Measurements from ENCODE around the gene TTLL11.

The TTLL11 gene

GRCh38 chr9:121944711-121945191, 148.4 kb downstream of the TTLL11 start:
- TF ChIP-seq GATA3 (IDR thresholded peaks at IDR 0.05; ENCODE audit: low read depth, low read length) (no peak), GATA2 (IDR thresholded peaks at IDR 0.05; ENCODE audit: low read depth, low read length) (no peak)

DNA sequence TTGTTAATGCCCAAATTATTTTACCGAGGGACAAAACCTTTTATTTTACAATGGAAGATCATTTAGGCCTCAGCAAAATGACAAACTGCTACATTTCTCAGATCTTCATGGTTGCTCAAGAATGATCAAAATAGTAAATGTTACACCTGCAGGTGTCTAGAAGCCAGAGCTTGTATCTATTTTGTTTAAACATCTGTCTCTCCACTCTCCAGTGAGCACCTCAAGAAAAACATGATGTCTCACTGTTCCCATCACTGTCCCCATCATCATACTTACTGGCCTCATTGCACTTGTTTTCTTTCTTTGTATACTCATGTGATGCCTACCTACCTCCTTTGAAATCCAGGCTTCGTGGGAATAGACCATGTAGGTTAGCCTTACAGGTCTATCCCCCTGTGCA, 149.6 kb downstream of the TTLL11 start:
- no peak for TF ChIP-seq GATA2 (IDR thresholded peaks at IDR 0.05; ENCODE audit: low read depth, low read length)
- TF ChIP-seq GATA3 (IDR thresholded peaks at IDR 0.05; ENCODE audit: low read depth, low read length) = no peak

GRCh38 chr9:121942866-121943382, 150.2 kb downstream of the TTLL11 start:
- TF ChIP-seq GATA2 (IDR thresholded peaks at IDR 0.05; ENCODE audit: low read depth, low read length) (no peak), GATA3 (IDR thresholded peaks at IDR 0.05; ENCODE audit: low read depth, low read length) (no peak)

GRCh38 chr9:121942313-121942712, 150.8 kb downstream of the TTLL11 start:
- TF ChIP-seq GATA3 (IDR thresholded peaks at IDR 0.05; ENCODE audit: low read depth, low read length) (no peak), GATA2 (IDR thresholded peaks at IDR 0.05; ENCODE audit: low read depth, low read length) (no peak)

- no peak for TF ChIP-seq GATA2 (IDR thresholded peaks at IDR 0.05; ENCODE audit: low read depth, low read length)
- no peak for TF ChIP-seq GATA3 (IDR thresholded peaks at IDR 0.05; ENCODE audit: low read depth, low read length)
Measured at GRCh38 chr9:121939643-121940042, 153.5 kb downstream of the TTLL11 start.

- no peak for TF ChIP-seq GATA3 (IDR thresholded peaks at IDR 0.05; ENCODE audit: low read depth, low read length)
- no peak for TF ChIP-seq GATA2 (IDR thresholded peaks at IDR 0.05; ENCODE audit: low read depth, low read length)
Measured at GRCh38 chr9:121938621-121939020, 154.5 kb downstream of the TTLL11 start.

- TF ChIP-seq GATA3 (IDR thresholded peaks at IDR 0.05; ENCODE audit: low read depth, low read length) = no peak
- no peak for TF ChIP-seq GATA2 (IDR thresholded peaks at IDR 0.05; ENCODE audit: low read depth, low read length)
Measured at GRCh38 chr9:121937240-121937639, 155.9 kb downstream of the TTLL11 start.

DNA sequence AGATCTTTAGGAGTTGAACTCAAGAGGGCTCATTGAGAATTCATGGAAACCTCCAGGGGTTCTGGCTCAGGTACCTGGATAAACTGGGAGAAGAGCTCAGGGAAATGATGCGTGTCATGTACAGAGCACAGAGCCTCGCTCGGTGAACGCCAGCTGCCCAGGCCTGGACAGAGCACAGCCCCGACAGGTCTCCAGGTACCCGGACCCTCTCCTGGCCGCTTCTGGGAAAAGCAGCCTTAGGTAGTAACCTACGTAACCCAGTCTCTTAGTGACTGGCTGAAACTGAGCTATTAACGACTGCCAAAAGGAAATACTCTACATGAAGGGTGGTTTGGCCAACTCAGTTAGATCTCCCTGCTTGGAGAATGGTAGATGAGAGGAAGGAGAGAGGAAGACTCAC, 157.4 kb downstream of the TTLL11 start:
- TF ChIP-seq GATA3 (IDR thresholded peaks at IDR 0.05; ENCODE audit: low read depth, low read length) = no peak
- no peak for TF ChIP-seq GATA2 (IDR thresholded peaks at IDR 0.05; ENCODE audit: low read depth, low read length)

DNA sequence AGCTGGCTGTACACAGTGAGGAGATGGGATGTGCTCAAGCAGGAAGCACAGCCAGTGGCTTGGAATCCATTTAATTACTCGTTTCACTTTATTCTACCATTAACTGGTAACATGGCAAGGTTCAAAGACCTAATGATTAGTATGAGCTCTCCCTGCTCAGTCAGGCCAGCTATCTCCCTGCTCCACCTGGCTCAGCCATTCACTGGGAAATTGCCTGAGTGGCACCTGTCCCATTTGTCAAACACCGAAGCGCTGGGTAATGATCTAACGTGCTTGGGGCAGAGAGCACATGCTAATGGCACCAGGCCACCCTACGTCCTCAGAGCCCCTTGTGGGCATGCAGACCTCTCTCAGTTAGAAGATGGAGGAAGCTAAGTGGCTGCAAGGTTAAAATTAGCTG, 162.2 kb downstream of the TTLL11 start:
- TF ChIP-seq GATA2 (IDR thresholded peaks at IDR 0.05; ENCODE audit: low read depth, low read length) (no peak), GATA3 (IDR thresholded peaks at IDR 0.05; ENCODE audit: low read depth, low read length) (no peak)

- TF ChIP-seq GATA3 (IDR thresholded peaks at IDR 0.05; ENCODE audit: low read depth, low read length) (no peak), GATA2 (IDR thresholded peaks at IDR 0.05; ENCODE audit: low read depth, low read length) (no peak)
Measured at GRCh38 chr9:121929893-121930875, 162.9 kb downstream of the TTLL11 start.

DNA sequence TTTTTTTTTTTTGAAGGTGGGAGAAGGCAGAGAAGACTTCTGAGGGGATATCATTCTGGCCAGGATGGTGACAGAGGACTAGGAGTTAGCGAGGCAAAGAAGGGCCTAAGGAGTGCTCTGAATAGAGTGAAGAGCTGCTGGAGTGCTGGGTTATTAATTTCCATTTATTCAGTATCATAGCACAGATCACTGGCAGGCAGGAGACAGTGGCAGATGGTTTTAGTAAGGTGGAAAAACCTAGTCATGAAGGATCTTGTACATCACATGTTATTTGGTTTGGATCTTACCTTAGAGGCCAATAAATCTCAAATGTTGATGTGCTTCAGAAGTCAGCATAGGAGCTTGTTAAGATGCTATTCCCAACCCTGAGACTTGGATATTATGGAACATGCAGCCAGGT, 165.5 kb downstream of the TTLL11 start:
- TF ChIP-seq GATA3 (IDR thresholded peaks at IDR 0.05; ENCODE audit: low read depth, low read length) = no peak
- TF ChIP-seq GATA2 (IDR thresholded peaks at IDR 0.05; ENCODE audit: low read depth, low read length) = no peak

DNA sequence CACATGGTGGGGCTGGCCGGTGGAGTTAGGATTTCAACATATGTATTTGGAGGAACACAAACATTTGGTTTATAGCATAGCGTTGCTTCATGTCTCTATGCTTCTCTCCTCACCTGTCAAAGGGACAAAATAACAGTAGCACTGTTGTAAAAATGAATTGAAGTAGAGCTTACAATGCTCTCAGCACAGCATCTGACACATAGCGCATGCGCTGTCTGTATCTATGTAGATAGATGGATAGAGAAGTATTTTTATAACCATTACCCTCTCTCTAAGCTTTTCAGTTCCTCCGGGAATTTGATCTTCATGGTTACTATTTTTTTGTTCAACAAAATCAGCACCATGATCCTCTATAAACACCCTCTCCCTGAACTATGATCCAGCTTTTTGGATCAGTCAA, 166.0 kb downstream of the TTLL11 start:
- no peak for TF ChIP-seq GATA2 (IDR thresholded peaks at IDR 0.05; ENCODE audit: low read depth, low read length)
- TF ChIP-seq GATA3 (IDR thresholded peaks at IDR 0.05; ENCODE audit: low read depth, low read length) = no peak

DNA sequence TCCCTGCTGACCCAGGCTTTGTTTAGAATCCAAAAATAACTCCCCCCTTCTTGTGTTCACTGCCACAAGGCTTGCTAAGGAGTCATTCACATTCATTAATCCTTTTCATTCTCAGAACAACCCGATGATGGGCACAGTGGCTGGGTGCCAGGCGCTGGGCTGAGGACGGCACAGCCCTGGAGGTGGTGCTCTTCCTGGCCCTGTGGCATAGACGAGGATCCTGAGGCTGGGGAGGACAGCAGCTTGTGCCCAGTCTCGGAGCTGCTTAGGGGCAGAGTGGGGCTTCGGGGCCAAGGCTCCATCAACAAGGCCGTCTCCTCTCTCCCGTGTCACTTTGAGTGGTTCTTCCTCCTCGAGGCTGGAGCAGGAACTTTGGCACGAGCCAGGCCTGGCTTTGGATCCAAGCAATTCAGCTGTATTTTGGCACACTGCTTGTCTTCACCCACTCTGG, 166.7 kb downstream of the TTLL11 start:
- TF ChIP-seq GATA3 (IDR thresholded peaks at IDR 0.05; ENCODE audit: low read depth, low read length) = no peak
- no peak for TF ChIP-seq GATA2 (IDR thresholded peaks at IDR 0.05; ENCODE audit: low read depth, low read length)

DNA sequence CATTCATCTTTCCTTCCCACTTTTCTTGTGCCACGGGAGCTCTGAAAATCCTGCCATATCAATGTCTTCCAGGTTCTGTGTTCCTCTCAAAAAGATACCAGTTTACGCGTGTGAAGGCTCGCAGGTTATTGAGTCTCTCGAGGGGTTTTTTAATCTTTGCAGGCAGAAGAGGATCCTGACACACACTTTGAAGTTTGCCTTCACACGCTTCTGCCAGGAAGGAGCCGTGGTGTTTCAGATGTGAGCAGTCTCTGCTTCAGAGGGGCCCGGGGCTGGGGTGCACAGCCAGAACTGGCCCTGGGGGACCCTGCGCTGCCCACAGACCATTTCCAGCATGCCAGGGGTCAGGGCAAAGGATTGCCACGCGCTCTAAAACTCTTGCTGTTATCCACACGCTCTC, 167.2 kb downstream of the TTLL11 start:
- TF ChIP-seq GATA3 (IDR thresholded peaks at IDR 0.05; ENCODE audit: low read depth, low read length) = no peak
- no peak for TF ChIP-seq GATA2 (IDR thresholded peaks at IDR 0.05; ENCODE audit: low read depth, low read length)

DNA sequence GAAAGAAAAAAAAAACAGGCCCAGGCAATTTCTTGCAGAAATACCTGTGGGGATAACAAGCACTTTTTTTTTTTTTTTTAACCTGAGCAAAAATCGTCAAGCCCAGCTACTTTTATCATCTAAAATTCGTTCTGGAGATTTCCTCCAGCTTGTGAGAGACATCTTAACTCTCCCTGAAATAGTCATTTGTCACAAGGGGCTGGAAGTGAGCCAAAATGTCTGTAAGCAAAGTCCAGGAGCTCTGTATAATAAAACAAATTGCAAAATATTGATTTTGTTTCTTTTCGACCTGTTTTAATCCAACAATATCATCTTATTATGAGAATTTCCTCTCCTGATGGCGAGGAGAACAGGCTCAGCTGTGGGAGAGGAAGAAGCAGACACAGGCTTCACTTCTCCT, 168.4 kb downstream of the TTLL11 start:
- no peak for TF ChIP-seq GATA2 (IDR thresholded peaks at IDR 0.05; ENCODE audit: low read depth, low read length)
- TF ChIP-seq GATA3 (IDR thresholded peaks at IDR 0.05; ENCODE audit: low read depth, low read length) = no peak

All from SH-SY5Y (cell line).